IMR-90 (cell line): ENCODE data around the gene FRMD5. TPM values are rescaled to one million over a fixed set of nuclear protein-coding genes. Genes with fewer than 3 reads are reported as not detected.

Experiments
- ATAC-seq: fragments of 200-7000 bp; cut with Tn5 transposase; 2 replicates; pipeline ENCODE4 v1.9.1; 2020; ENCODE audit warnings: low read depth, mild to moderate bottlenecking, moderate library complexity
- BruUV-seq: library from RNA; stranded (reverse); fragments of 400-500 nt; replicated peaks from 2 replicates; lab custom pipeline; 2021; lab: Mats Ljungman, UMichigan
- CTCF ChIA-PET: fragments of 300-600 bp; formaldehyde crosslinking; extraction: SDS; loops from one replicate; lab custom pipeline; 2021; ENCODE audit warnings: antibody characterized with exemption; lab: Yijun Ruan, JAX
- POLR2A ChIA-PET: fragments of 300-600 bp; sonication (Branson Sonifier 250); formaldehyde crosslinking; loops from one replicate; lab custom pipeline; 2022; ENCODE audit warnings: antibody characterized with exemption; ENCODE audit not compliant: unreplicated experiment; lab: Charles Lee
- DNase-seq: peaks from one replicate; pipeline ENCODE4 v3.0.0; 2013
- H2AFZ ChIP-seq: replicated peaks from 2 replicates; pipeline ENCODE3; 2013; ENCODE audit warnings: low read length, mild to moderate bottlenecking; ENCODE audit not compliant: poor library complexity
- H2AK5ac ChIP-seq: 2 replicates; pipeline ENCODE4 v1.6.1; 2013; ENCODE audit warnings: low read depth, low read length, inconsistent platforms
- H2AK9ac ChIP-seq: replicated peaks from 2 replicates; pipeline ENCODE3; 2013; ENCODE audit warnings: mild to moderate bottlenecking, low read depth, low read length, moderate library complexity; ENCODE audit not compliant: poor library complexity
- H2BK120ac ChIP-seq: 2 replicates; pipeline ENCODE4 v1.6.1; 2013; ENCODE audit warnings: low read depth, low read length, inconsistent platforms
- H2BK15ac ChIP-seq: 3 replicates; pipeline ENCODE4 v1.6.1; 2013; ENCODE audit warnings: low read depth, low read length, inconsistent platforms
- H2BK20ac ChIP-seq: 2 replicates; pipeline ENCODE4 v1.6.1; 2013; ENCODE audit warnings: low read depth, mild to moderate bottlenecking, inconsistent platforms, low read length, moderate library complexity
- H2BK5ac ChIP-seq: 2 replicates; pipeline ENCODE4 v1.6.1; 2013; ENCODE audit warnings: mild to moderate bottlenecking, low read depth, low read length, inconsistent platforms; ENCODE audit not compliant: poor library complexity, severe bottlenecking
- H3K14ac ChIP-seq: replicated peaks from 2 replicates; pipeline ENCODE4 v1.6.1; 2013; ENCODE audit warnings: low read depth, low read length, inconsistent platforms
- H3K18ac ChIP-seq: 2 replicates; pipeline ENCODE4 v1.6.1; 2013; ENCODE audit warnings: low read depth, low read length, control low read depth
- H3K23ac ChIP-seq: 2 replicates; pipeline ENCODE4 v1.6.1; 2013; ENCODE audit warnings: low read depth, low read length, inconsistent platforms
- H3K27ac ChIP-seq: 2 replicates; pipeline ENCODE4 v1.5.1; 2013; ENCODE audit warnings: mild to moderate bottlenecking, control low read depth, low read length; ENCODE audit not compliant: insufficient read depth
- H3K27me3 ChIP-seq: 2 replicates; pipeline ENCODE4 v1.6.1; 2013; ENCODE audit warnings: low read length; ENCODE audit not compliant: control insufficient read depth, insufficient read depth
- H3K36me3 ChIP-seq: 2 replicates; pipeline ENCODE4 v1.6.1; 2013; ENCODE audit warnings: low read length, mixed read lengths; ENCODE audit not compliant: control insufficient read depth, insufficient read depth
- H3K4ac ChIP-seq: 2 replicates; pipeline ENCODE4 v1.6.1; 2013; ENCODE audit warnings: low read depth, low read length, inconsistent platforms
- H3K4me1 ChIP-seq: 2 replicates; pipeline ENCODE4 v1.6.1; 2013; ENCODE audit warnings: low read length, mixed read lengths; ENCODE audit not compliant: control insufficient read depth, insufficient read depth
- H3K4me2 ChIP-seq: 2 replicates; pipeline ENCODE4 v1.6.1; 2013; ENCODE audit warnings: low read depth, mild to moderate bottlenecking, control low read depth, low read length, moderate library complexity
- H3K4me3 ChIP-seq: 2 replicates; pipeline ENCODE4 v1.5.1; 2013; ENCODE audit warnings: low read depth, mild to moderate bottlenecking, control low read depth, low read length, moderate library complexity; ENCODE audit not compliant: insufficient read depth
- H3K56ac ChIP-seq: 2 replicates; pipeline ENCODE4 v1.6.1; 2013; ENCODE audit warnings: low read length, inconsistent platforms; ENCODE audit not compliant: insufficient read depth; ENCODE audit errors: extremely low read depth
- H3K79me1 ChIP-seq, 2 experiments: 2 replicates each; pipeline ENCODE4 v1.6.1; 2013; ENCODE audit warnings: low read length in 2 of 2, inconsistent platforms in 1 of 2, low read depth in 1 of 2
- H3K9ac ChIP-seq: 2 replicates; pipeline ENCODE4 v1.6.1; 2013; ENCODE audit warnings: low read depth, low read length, control low read depth
- H3K9me1 ChIP-seq: 2 replicates; pipeline ENCODE4 v1.6.1; 2013; ENCODE audit warnings: low read length, inconsistent platforms; ENCODE audit not compliant: insufficient read depth
- H3K9me3 ChIP-seq: 2 replicates; pipeline ENCODE4 v1.6.1; 2013; ENCODE audit warnings: low read length; ENCODE audit not compliant: control insufficient read depth, insufficient read depth
- H4K20me1 ChIP-seq: 2 replicates; pipeline ENCODE4 v1.6.1; 2013; ENCODE audit warnings: low read length, inconsistent platforms; ENCODE audit not compliant: insufficient read depth
- H4K5ac ChIP-seq: 2 replicates; pipeline ENCODE4 v1.6.1; 2013; ENCODE audit warnings: mild to moderate bottlenecking, low read depth, low read length, control low read depth
- H4K8ac ChIP-seq, 2 experiments: 2 replicates each; pipeline ENCODE4 v1.6.1; 2013; ENCODE audit warnings: low read depth in 2 of 2, low read length in 2 of 2, control low read depth in 1 of 2, inconsistent platforms in 1 of 2
- H4K91ac ChIP-seq: 2 replicates; pipeline ENCODE4 v1.6.1; 2013; ENCODE audit warnings: low read depth, low read length, inconsistent platforms; ENCODE audit not compliant: insufficient read depth
- BHLHE40 ChIP-seq: fragments of 150-350 bp; IDR thresholded peaks from 2 replicates; pipeline ENCODE4 v1.6.1; 2016; ENCODE audit warnings: mild to moderate bottlenecking, low read depth, low read length
- CEBPB ChIP-seq: IDR thresholded peaks from 2 replicates; pipeline ENCODE4 v1.6.1; 2012; ENCODE audit warnings: low read depth, low read length, improper control_type of control experiment
- CHD1 ChIP-seq: IDR thresholded peaks from 2 replicates; pipeline ENCODE4 v1.6.1; 2012; ENCODE audit warnings: low read depth, low read length, improper control_type of control experiment
- CTCF ChIP-seq: conservative IDR thresholded peaks from 2 replicates; pipeline ENCODE4 v1.5.1; 2012; ENCODE audit warnings: mild to moderate bottlenecking, low read depth, low read length, improper control_type of control experiment
- FOS ChIP-seq: fragments of 150-350 bp; IDR thresholded peaks from 2 replicates; pipeline ENCODE4 v1.6.1; 2016; ENCODE audit warnings: low read depth, low read length
- MAFK ChIP-seq: IDR thresholded peaks from 2 replicates; pipeline ENCODE4 v1.6.1; 2012; ENCODE audit warnings: low read depth, low read length, improper control_type of control experiment
- MAZ ChIP-seq: IDR thresholded peaks from 2 replicates; pipeline ENCODE4 v1.6.1; 2012; ENCODE audit warnings: low read depth, mild to moderate bottlenecking, low read length, improper control_type of control experiment, moderate library complexity, borderline replicate concordance
- MXI1 ChIP-seq: IDR thresholded peaks from 2 replicates; pipeline ENCODE4 v1.6.1; 2012; ENCODE audit warnings: low read depth, mild to moderate bottlenecking, low read length, moderate library complexity, borderline replicate concordance
- NFE2L2 ChIP-seq: fragments of 150-350 bp; IDR thresholded peaks from 2 replicates; pipeline ENCODE4 v1.6.1; 2016; ENCODE audit warnings: low read depth, mild to moderate bottlenecking, low read length
- POLR2A ChIP-seq: IDR thresholded peaks from 2 replicates; pipeline ENCODE4 v1.6.1; 2012; ENCODE audit warnings: mild to moderate bottlenecking, low read depth, low read length
- RAD21 ChIP-seq: IDR thresholded peaks from 2 replicates; pipeline ENCODE4 v1.6.1; 2012; ENCODE audit warnings: low read length, improper control_type of control experiment
- RCOR1 ChIP-seq: IDR thresholded peaks from 2 replicates; pipeline ENCODE4 v1.6.1; 2012; ENCODE audit warnings: mild to moderate bottlenecking, low read length, improper control_type of control experiment; ENCODE audit not compliant: insufficient replicate concordance
- RFX5 ChIP-seq: IDR thresholded peaks from 2 replicates; pipeline ENCODE4 v1.8.0; 2012; ENCODE audit warnings: low read depth, mild to moderate bottlenecking, low read length, moderate library complexity
- SMC3 ChIP-seq: fragments of 150-350 bp; IDR thresholded peaks from 2 replicates; pipeline ENCODE4 v1.6.1; 2016; ENCODE audit warnings: low read depth, mild to moderate bottlenecking, antibody characterized with exemption, low read length, moderate library complexity
- WGBS, 2 experiments: methylation state at CpG; one replicate each; pipeline versions ENCODE4 v1.1.5 to v1.1.7; 2013; ENCODE audit warnings: missing lambda C conversion rate in 2 of 2; ENCODE audit not compliant: insufficient read length in 1 of 2; ENCODE audit errors: extremely low coverage in 2 of 2; 5-methylcytosine and 5-hydroxymethylcytosine counted together
- dilution Hi-C: fragments of 300-500 bp; cut with HindIII; formaldehyde crosslinking; loops from one replicate; pipeline ENCODE4 v1.14.3; 2018; ENCODE audit warnings: low sequenced_read_pairs; ENCODE audit not compliant: unreplicated experiment
- in situ Hi-C: fragments of 300-500 bp; cut with MboI; formaldehyde crosslinking; loops from 3 replicates; pipeline ENCODE4 v1.14.3; 2019; ENCODE audit warnings: low sequenced_read_pairs, inconsistent platforms, mixed read lengths
- intact Hi-C: fragments of 100-400 bp; cut with micrococcal nuclease; formaldehyde crosslinking; loops from 2 replicates; pipeline ENCODE4 v1.10.0; 2022
- polyA plus RNA-seq, 3 experiments: library from polyadenylated mRNA; depleted of rRNA; stranded (reverse); fragments of >200 nt; gene quantifications; 2 replicates each; pipeline ENCODE4 v1.2.3, GENCODE V29; 2012; ENCODE audit warnings: low replicate concordance in 1 of 3
- total RNA-seq: library from RNA; depleted of rRNA; stranded (reverse); fragments of >200 nt; gene quantifications from 2 replicates; pipeline ENCODE4 v1.2.3, GENCODE V29; 2012
- TF ChIP-seq, protein P1 (sequence below): fragments of 150-350 bp; IDR thresholded peaks from 2 replicates; pipeline ENCODE4 v1.6.1; 2016; ENCODE audit warnings: low read depth, mild to moderate bottlenecking, low read length, moderate library complexity, borderline replicate concordance
- TF ChIP-seq, protein P2 (sequence below): fragments of 150-350 bp; IDR thresholded peaks from 2 replicates; pipeline ENCODE4 v1.6.1; 2017; ENCODE audit warnings: mild to moderate bottlenecking, antibody characterized with exemption, low read length, low read depth

FRMD5 gene
- total and polyA plus RNA-seq, 2 of the 4 experiments (the other 2 are of a cell fraction): 4.1 to 5.4 TPM

GRCh38 chr15:43893956-43894355 lies 301.1 kb downstream of the FRMD5 start:
- Histone ChIP-seq H2AFZ (no peak overlapping the region), H2BK15ac (no peak overlapping the region), H3K18ac (no peak overlapping the region), H2BK5ac (no peak overlapping the region), H3K14ac (no peak overlapping the region; the same call in 1 of the 2 replicates), H3K4me2 (no peak overlapping the region), H2AK5ac (no peak overlapping the region), H3K9ac (no peak overlapping the region), H3K9me1 (no peaks in the 10 kb centered on the region), H4K5ac (no peak overlapping the region), H3K4ac (no peak overlapping the region), H2BK20ac (no peak overlapping the region), H3K36me3 (no peaks in the 10 kb centered on the region), H3K9me3 (no peaks in the 10 kb centered on the region), H3K4me3 (no peak overlapping the region), H3K4me1 (peaks cover 2% of the 10 kb centered on the region; the same call in 1 of the 2 replicates), H3K79me1 (no peaks in the 10 kb centered on the region), H2BK120ac (no peak overlapping the region), H3K27me3 (no peaks in the 10 kb centered on the region), H3K23ac (no peak overlapping the region), H4K91ac (no peak overlapping the region), H2AK9ac (no peak overlapping the region), H4K20me1 (no peaks in the 10 kb centered on the region; the same call in 1 of the 2 replicates), H4K8ac (no peak overlapping the region), H3K27ac (no peak overlapping the region), H3K56ac (no peak overlapping the region)
- WGBS, 2 experiments: 70% methylated on average over 1 of the region's 1 CpG; no CpG with 5 or more reads in 1 of the 2 experiments
- DNase-seq (no peak), ATAC-seq (peak; percentile 35; the same call in 1 of the 2 replicates)
- in situ Hi-C loops: no loop called here
- POLR2A ChIA-PET: no interaction called here
- intact Hi-C loops: no loop called here
- BruUV-seq: no TSS peak
- TF ChIP-seq MXI1 (no peak), CEBPB (no peak), NFE2L2 (no peak), RAD21 (no peak), RCOR1 (no peak), CHD1 (no peak), CTCF (no peak), SMC3 (no peak), POLR2A (no peak), RFX5 (no peak), BHLHE40 (no peak), MAFK (no peak), MAZ (no peak), FOS (no peak)
- TF ChIP-seq, protein P1, sequence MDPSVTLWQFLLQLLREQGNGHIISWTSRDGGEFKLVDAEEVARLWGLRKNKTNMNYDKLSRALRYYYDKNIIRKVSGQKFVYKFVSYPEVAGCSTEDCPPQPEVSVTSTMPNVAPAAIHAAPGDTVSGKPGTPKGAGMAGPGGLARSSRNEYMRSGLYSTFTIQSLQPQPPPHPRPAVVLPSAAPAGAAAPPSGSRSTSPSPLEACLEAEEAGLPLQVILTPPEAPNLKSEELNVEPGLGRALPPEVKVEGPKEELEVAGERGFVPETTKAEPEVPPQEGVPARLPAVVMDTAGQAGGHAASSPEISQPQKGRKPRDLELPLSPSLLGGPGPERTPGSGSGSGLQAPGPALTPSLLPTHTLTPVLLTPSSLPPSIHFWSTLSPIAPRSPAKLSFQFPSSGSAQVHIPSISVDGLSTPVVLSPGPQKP: no peak
- TF ChIP-seq, protein P2, sequence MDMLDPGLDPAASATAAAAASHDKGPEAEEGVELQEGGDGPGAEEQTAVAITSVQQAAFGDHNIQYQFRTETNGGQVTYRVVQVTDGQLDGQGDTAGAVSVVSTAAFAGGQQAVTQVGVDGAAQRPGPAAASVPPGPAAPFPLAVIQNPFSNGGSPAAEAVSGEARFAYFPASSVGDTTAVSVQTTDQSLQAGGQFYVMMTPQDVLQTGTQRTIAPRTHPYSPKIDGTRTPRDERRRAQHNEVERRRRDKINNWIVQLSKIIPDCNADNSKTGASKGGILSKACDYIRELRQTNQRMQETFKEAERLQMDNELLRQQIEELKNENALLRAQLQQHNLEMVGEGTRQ: no peak
- CTCF ChIA-PET: no interaction called here
- dilution Hi-C loops: no loop called here
